Adrenal gland (tissue), 12 donors: ENCODE data around the gene SPATS2. TPM values are rescaled to one million over a fixed set of nuclear protein-coding genes. Genes with fewer than 3 reads are reported as not detected.

ENCODE experiments used
- DNase-seq, 7 donors: peaks; one replicate each; pipeline ENCODE4 v3.0.0-alpha.2; 2019 to 2020
- H3K27ac ChIP-seq, 5 donors: fragments of 200-600 bp; sonication (generic) in 4 of 5; 1 replicate in 3 of 5; 2 replicates in 2 of 5; pipeline versions ENCODE4 v1.5.1 to v1.8.0; 2016 to 2020; ENCODE audit warnings: mild to moderate bottlenecking in 1 of 5
- H3K27me3 ChIP-seq: fragments of 200-600 bp; 2 replicates; pipeline ENCODE4 v1.8.0; 2021
- H3K36me3 ChIP-seq, 2 donors: fragments of 200-600 bp; replicated peaks in 1 of 2; 1 replicate in 1 of 2; 2 replicates in 1 of 2; pipeline versions ENCODE4 v1.5.1 to v1.8.0; 2018 to 2022
- H3K4me1 ChIP-seq, 2 donors: fragments of 200-600 bp; replicated peaks in 1 of 2; 1 replicate in 1 of 2; 2 replicates in 1 of 2; pipeline versions ENCODE4 v1.5.1 to v1.8.0; 2018 to 2021
- H3K4me3 ChIP-seq, 4 donors: fragments of 200-600 bp; sonication (generic) in 3 of 4; one replicate each; pipeline ENCODE4 v1.5.1; 2016 to 2018
- H3K9me3 ChIP-seq, 3 donors: fragments of 200-600 bp; sonication (generic) in 1 of 3; replicated peaks in 1 of 3; 1 replicate in 2 of 3; 2 replicates in 1 of 3; pipeline versions ENCODE4 v1.5.1 to v1.8.0; 2016 to 2021
- POLR2A ChIP-seq, 2 donors: fragments of 450-650 bp; IDR thresholded peaks; one replicate each; pipeline ENCODE4 v1.6.1; 2017; ENCODE audit warnings: antibody characterized with exemption in 2 of 2, mild to moderate bottlenecking in 2 of 2, moderate library complexity in 1 of 2
- WGBS, 4 donors: extraction: QIAGEN DNeasy Blood & Tissue Kit in 2 of 4; methylation state at CpG; one replicate each; pipeline versions ENCODE4 v1.1.5 to v1.1.7; 2013 to 2017; 5-methylcytosine and 5-hydroxymethylcytosine counted together
- intact Hi-C, 2 donors: fragments of 100-400 bp; cut with DNase I; formaldehyde crosslinking; loops; one replicate each; pipeline versions ENCODE4 v1.14.1 to v1.15.0; 2022 to 2023
- polyA plus RNA-seq, 3 donors: library from polyadenylated mRNA; stranded (reverse); fragments of 200-250 nt in 2 of 3; fragments of 350-450 nt in 1 of 3; fragmentation: Illumina TruSeq in 1 of 3; extraction: RNeasy Lipid Tissue Mini Kit (QIAGEN cat#74804) in 1 of 3; gene quantifications; one replicate each; pipeline ENCODE4 v1.2.3, GENCODE V29; 2013 to 2014
- total RNA-seq, 9 donors: library from RNA; depleted of rRNA in 4 of 9; stranded (reverse); fragments of >200 nt in 4 of 9; fragments of 120-200 nt in 1 of 9; fragmentation: NEBNext Ultra II Directional in 1 of 9; extraction: Animal tissue kit (Norgen Biotek cat#: 25700) in 1 of 9; gene quantifications; one replicate each; pipeline versions ENCODE4 v1.1.0 to v1.2.4, GENCODE V29; 2013 to 2023
- TF ChIP-seq, protein P1 (sequence below), 6 experiments: fragments of 450-650 bp in 4 of 6; fragments of 200-600 bp in 2 of 6; sonication (generic) in 1 of 6; IDR thresholded peaks; 1 replicate in 5 of 6; 2 replicates in 1 of 6; pipeline versions ENCODE4 v1.5.1 to v1.8.0; 2016 to 2021; ENCODE audit warnings: antibody characterized with exemption in 6 of 6, mild to moderate bottlenecking in 2 of 6, moderate library complexity in 1 of 6
- donor health status: healthy with polysubstance abuse.
- donor health status: Bipolar disorder and iron deficiency.
- donor health status: DM: yes; HTN: yes; CAD: no.
- donor health status: DM: no; HTN: no; CAD: no.
- donor health status: DM: no; HTN: no; CAD: no.
- donor health status: DM: yes; HTN: yes; CAD: no.

The SPATS2 gene
- total and polyA plus RNA-seq, 12 donors = 4.9 to 23.1 (median 15.1) TPM

GRCh38 chr12:49536526-49537071 lies 169.3 kb downstream of the SPATS2 start:
- H3K27me3 ChIP-seq = no peaks in the 10 kb centered on the region
- no peak for TF ChIP-seq POLR2A (IDR thresholded peaks at IDR 0.05)
- TF ChIP-seq, protein P1, sequence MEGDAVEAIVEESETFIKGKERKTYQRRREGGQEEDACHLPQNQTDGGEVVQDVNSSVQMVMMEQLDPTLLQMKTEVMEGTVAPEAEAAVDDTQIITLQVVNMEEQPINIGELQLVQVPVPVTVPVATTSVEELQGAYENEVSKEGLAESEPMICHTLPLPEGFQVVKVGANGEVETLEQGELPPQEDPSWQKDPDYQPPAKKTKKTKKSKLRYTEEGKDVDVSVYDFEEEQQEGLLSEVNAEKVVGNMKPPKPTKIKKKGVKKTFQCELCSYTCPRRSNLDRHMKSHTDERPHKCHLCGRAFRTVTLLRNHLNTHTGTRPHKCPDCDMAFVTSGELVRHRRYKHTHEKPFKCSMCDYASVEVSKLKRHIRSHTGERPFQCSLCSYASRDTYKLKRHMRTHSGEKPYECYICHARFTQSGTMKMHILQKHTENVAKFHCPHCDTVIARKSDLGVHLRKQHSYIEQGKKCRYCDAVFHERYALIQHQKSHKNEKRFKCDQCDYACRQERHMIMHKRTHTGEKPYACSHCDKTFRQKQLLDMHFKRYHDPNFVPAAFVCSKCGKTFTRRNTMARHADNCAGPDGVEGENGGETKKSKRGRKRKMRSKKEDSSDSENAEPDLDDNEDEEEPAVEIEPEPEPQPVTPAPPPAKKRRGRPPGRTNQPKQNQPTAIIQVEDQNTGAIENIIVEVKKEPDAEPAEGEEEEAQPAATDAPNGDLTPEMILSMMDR (IDR thresholded peaks at IDR 0.05) = no peak
- H3K4me3 ChIP-seq = no peak overlapping the region
- intact Hi-C loops = no loop called here
- H3K27ac ChIP-seq = no peak overlapping the region
- no peaks in the 10 kb centered on the region for H3K36me3 ChIP-seq
- WGBS, 4 donors = 46 to 56% (median 51%) methylated on average over 3 of the region's 3 CpGs
- no peaks in the 10 kb centered on the region for H3K9me3 ChIP-seq
- peaks cover 13 to 16% of the 10 kb centered on the region in 2 donors for H3K4me1 ChIP-seq
- no peak for DNase-seq

DNA sequence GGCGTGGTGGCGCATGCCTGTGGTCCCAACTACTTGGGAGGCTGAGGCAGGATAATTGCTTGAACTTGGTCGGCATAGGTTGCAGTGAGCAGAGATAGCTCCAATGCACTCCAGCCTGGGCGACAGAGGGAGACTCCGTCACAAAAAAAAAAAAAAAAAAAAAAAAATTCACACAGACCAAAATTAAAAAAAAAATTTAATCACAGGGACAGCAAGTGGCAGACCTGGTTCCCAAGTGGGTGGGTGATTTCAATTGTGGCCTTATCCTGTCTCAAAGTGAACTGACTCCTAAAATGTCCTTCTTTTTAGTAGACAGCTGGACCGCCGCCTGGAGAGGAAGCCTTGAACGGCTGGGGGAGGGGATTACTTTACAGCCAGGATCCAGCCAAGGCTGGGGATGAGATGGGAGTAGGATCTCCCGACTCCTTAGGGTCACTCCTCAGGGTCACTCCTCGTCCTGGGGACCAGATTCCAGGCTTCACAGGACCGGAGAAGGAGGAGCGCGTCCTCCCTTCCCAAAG lies 170.0 kb downstream of the SPATS2 start:
- Histone ChIP-seq H3K27me3 (no peaks in the 10 kb centered on the region), H3K27ac (no peak overlapping the region), H3K4me3 (peak overlapping the region in 1 of 4 donors; percentile 63), H3K9me3 (no peaks in the 10 kb centered on the region), H3K4me1 (peaks cover 13 to 16% of the 10 kb centered on the region in 2 donors), H3K36me3 (no peaks in the 10 kb centered on the region)
- WGBS, 4 donors = 17 to 32% (median 20%) methylated on average over 8 to 13 of the region's 13 CpGs
- no peak for TF ChIP-seq POLR2A (IDR thresholded peaks at IDR 0.05)
- TF ChIP-seq, protein P1 (IDR thresholded peaks at IDR 0.05) = no peak
- DNase-seq = peak in 5 of 7 donors; percentile 45 to 60 (median 51)
- intact Hi-C loops = no loop called here

DNA sequence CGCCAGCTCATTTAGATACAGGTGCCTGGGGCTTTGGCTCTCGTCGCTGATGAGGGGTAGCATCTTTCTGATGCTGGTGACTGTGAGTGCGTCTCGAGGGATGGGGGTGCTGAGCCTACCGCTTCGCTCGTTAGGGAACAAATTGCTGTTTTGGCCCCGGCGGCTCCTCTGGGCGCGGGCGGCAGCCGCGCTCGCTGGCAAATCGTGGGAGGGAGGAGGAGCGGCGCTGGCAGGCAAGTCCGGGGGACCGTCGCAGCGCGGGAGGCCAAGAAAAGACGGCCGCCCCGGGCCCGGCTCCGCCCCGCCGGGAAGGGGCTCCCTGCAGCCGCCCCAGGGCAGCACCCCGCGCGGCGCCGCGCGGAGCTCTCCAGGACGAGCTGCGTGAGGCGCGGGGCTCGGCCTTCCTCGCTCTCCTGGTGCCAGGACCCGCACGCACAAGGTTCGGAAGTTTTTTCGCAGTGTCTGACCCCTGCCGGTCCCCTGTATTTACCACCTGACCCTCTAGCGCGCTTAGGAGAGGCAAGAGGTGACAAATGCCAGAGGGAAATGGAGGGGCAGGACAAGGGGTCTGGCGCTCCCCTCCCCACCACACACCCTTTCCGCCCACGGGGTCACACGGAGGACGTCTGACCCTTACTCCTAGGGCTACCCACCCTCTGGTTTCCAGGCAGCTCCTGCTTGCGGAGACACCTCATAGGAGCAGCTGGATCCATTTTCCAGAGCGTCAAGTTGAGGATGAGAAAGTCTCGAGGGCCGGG lies 170.7 kb downstream of the SPATS2 start:
- 0 to 4% (median 1%) methylated on average over 10 to 61 of the region's 61 CpGs for WGBS, 4 donors
- H3K9me3 ChIP-seq = no peaks in the 10 kb centered on the region
- H3K4me3 ChIP-seq = peak overlapping the region in 3 of 4 donors; percentile 6 to 63 (median 14)
- peaks cover 13 to 16% of the 10 kb centered on the region in 2 donors for H3K4me1 ChIP-seq
- H3K27me3 ChIP-seq = no peaks in the 10 kb centered on the region
- no peaks in the 10 kb centered on the region for H3K36me3 ChIP-seq
- intact Hi-C loops = no loop called here
- H3K27ac ChIP-seq = no peak overlapping the region
- TF ChIP-seq, protein P1 (IDR thresholded peaks at IDR 0.05) = no peak
- no peak for TF ChIP-seq POLR2A (IDR thresholded peaks at IDR 0.05)
- peak in 2 of 7 donors; percentile 24 to 48 for DNase-seq

DNA sequence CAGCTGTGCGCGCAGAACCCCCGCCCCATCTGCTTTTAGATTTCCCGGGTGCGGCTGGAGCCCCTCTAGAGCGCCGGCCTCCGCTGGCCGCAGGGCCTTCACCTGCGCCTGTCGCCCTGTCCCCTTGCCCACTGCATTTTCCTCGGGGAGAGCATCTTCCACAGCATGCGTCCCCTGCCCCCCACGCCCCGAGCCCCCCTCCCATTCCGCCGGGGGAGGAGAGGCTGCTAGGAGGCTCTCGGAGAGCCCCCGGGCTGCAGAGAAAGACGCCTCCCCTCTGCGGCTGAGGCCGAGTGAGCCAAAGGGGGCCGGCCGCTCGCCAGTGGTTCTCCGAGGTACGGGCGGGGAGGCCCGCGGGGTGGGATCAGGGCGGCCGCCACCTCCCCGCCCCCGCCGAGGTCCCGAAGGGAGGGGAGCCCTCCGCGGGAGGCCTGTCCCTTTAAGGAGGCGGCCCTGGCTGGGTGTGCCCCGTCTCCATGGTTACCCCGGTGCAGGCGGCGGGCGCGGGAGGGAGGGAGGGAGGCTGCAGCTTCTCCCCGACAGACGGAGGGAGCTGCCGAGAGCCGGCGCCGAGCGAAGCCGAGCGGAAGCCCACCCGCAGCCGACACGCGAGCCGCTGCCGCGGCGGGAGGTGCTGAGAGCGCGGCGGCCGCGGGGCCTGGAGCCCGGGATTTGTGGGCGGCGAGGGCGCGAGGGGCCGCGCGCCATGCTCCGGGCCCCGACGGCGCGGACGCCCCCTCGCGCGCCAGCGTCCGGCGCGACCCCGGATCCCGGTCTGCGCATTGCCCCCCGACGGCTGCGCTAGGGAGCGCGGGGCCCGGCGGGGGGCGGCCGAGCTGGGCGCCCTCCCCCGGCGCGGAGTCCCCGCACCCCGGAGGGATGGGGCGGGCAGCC lies 171.5 kb downstream of the SPATS2 start, which contains the start of gene KCNH3:
TSS of gene KCNH3 (plus strand) at position 521 of the 894 bp plus-strand sequence. CDS start 387 bp downstream, outside the sequence.
- Histone ChIP-seq H3K9me3 (no peaks in the 10 kb centered on the region), H3K4me1 (peaks cover 13 to 16% of the 10 kb centered on the region in 2 donors), H3K4me3 (peak within 1 kb of the TSS in 3 of 4 donors; percentile 6 to 63 (median 14)), H3K27ac (no peak within 1 kb of the TSS), H3K36me3 (no peaks in the 10 kb centered on the region), H3K27me3 (no peaks in the 10 kb centered on the region)
- peak; percentile 81 to 88 (median 86) for DNase-seq
- WGBS, 4 donors = 0 to 2% (median 1%) methylated on average over 6 to 106 of the region's 107 CpGs
- no peak for TF ChIP-seq POLR2A (IDR thresholded peaks at IDR 0.05)
- intact Hi-C loops = no loop called here
